Activated CD8-positive, alpha-beta memory T cell treated with anti-CD3 and anti-CD28 coated beads, Interleukin-2, amount 50 U/mL, for 24 hours (primary cell): Measurements from ENCODE around the gene TMEM234.

Experiments
- DNase-seq: peaks from one replicate; pipeline ENCODE4 v3.0.0-alpha.2; 2020; ENCODE audit errors: extremely low read depth

TMEM234 gene

GRCh38 chr1:32178380-32179192 is 43.6 kb downstream of the TMEM234 start:
- no peak for DNase-seq

DNA sequence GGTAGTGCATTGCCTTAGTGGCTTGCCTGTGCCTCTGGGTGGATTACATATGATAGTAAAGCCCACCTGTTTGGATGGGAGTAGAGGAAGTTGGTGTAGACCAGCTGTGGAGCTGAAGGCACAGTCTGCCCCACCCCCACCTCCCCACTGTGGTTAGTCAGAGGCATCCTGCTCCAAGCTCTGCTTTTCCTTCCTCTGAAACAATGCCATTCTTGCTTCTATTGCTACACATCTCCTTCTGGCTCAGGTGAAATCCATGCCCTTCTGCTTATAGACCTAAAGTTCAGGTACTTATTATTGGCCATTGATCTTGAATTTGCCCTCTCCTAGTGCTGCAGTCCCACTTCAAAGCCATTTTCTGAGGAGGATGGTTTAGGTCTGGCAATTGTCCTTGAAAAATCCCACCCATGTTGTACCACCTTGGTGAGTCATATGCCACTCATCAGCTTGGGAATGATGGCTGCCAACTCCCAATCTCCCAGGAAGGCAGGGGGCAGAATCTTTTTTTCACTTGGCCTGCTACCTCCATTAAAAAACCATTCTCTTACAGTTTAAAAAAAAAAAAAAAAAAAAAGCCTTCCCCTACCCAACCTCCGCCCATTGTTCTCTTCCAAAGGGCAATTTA is 49.4 kb downstream of the TMEM234 start:
- no peak for DNase-seq

DNA sequence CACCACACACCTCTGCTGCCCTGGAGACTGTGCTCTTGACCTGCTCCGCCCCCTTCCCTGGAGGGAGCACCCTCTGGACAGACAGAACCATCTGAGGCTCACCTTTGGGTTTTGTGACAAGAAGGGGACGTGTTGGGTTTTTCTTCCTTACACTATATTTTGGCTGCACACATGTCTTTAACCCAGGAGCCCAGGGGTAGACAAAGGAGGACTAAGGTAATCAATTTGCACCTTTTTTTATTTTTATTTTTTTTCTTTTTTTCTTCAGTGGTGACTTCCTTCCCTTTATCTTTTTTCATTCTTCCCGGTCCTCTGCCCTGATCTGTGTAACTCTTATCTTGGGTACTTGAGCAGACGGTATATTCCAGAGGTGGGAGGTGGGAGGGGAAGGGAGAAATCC is 51.2 kb downstream of the TMEM234 start:
- no peak for DNase-seq
